NCI-H1092 (cell line): ENCODE measurements around the gene GDPD3.
"Not testable (repeated sequence)": the region's sequence is repeated elsewhere in the genome, so short reads cannot be mapped to it uniquely, and the experiment has no call there.

Source experiments
- DNase-seq: peaks from one replicate; lab custom pipeline; 2025; lab: John Stamatoyannopoulos, UW

GDPD3 gene

GRCh38 chr16:30124985-30125379 is 11.6 kb upstream of the GDPD3 start:
- DNase-seq = no peak

- no peak for DNase-seq
Measured at GRCh38 chr16:30122604-30123160, 9.3 kb upstream of the GDPD3 start.

- DNase-seq = no peak
Measured at GRCh38 chr16:30121741-30122571, 8.6 kb upstream of the GDPD3 start.

- no peak for DNase-seq
Measured at GRCh38 chr16:30120340-30121105, 7.2 kb upstream of the GDPD3 start.

- no peak for DNase-seq
Measured at GRCh38 chr16:30119428-30119827, 6.1 kb upstream of the GDPD3 start.

- no peak for DNase-seq
Measured at GRCh38 chr16:30117768-30118167, 4.4 kb upstream of the GDPD3 start.

- no peak for DNase-seq
Measured at GRCh38 chr16:30116291-30117207, 3.2 kb upstream of the GDPD3 start.

GRCh38 chr16:30115238-30115637 is 1.9 kb upstream of the GDPD3 start:
- no peak for DNase-seq

GRCh38 chr16:30114833-30115232 is 1.5 kb upstream of the GDPD3 start:
- DNase-seq = not testable (repeated sequence)

GRCh38 chr16:30114411-30114810 is 1.1 kb upstream of the GDPD3 start:
- no peak for DNase-seq

GRCh38 chr16:30113711-30114333 is 485 bp upstream of the GDPD3 start:
- DNase-seq = no peak

- no peak for DNase-seq
Measured at GRCh38 chr16:30112197-30113030, 923 bp downstream of the GDPD3 start.

GRCh38 chr16:30110661-30111060 is 2.7 kb downstream of the GDPD3 start:
- DNase-seq = no peak

- DNase-seq = no peak
Measured at GRCh38 chr16:30108059-30108850, 5.1 kb downstream of the GDPD3 start.

- no peak for DNase-seq
Measured at GRCh38 chr16:30104492-30104891, 8.8 kb downstream of the GDPD3 start.

GRCh38 chr16:30104090-30104489 is 9.2 kb downstream of the GDPD3 start:
- DNase-seq = no peak

- no peak for DNase-seq
Measured at GRCh38 chr16:30096862-30097563, 16.3 kb downstream of the GDPD3 start.

- DNase-seq = peak; percentile 68
Measured at GRCh38 chr16:30096105-30096861, 17.1 kb downstream of the GDPD3 start, which contains the start of gene YPEL3. Gene YPEL3 (minus strand): TSS chr16:30096213. CDS start chr16:30095482, 731 bp downstream.
